Activated CD8-positive, alpha-beta T cell treated with anti-CD3 and anti-CD28 coated beads for 36 hours (primary cell): Measurements from ENCODE around the gene L3MBTL4. TPM values are rescaled to one million over a fixed set of nuclear protein-coding genes. Genes with fewer than 3 reads are reported as not detected.

Source experiments
- ATAC-seq: fragments of 200-7000 bp; cut with Tn5 transposase; one replicate; pipeline ENCODE4 v1.10.0; 2021; ENCODE audit warnings: mild to moderate bottlenecking, moderate library complexity
- CTCF ChIA-PET: fragments of 350-600 bp; sonication (Branson Sonifier 250); formaldehyde crosslinking; loops from one replicate; lab custom pipeline; 2021; ENCODE audit warnings: antibody characterized with exemption; lab: Charles Lee
- POLR2A ChIA-PET: fragments of 350-600 bp; sonication (Branson Sonifier 250); formaldehyde crosslinking; loops from one replicate; lab custom pipeline; 2021; ENCODE audit warnings: antibody characterized with exemption; lab: Charles Lee
- DNase-seq: peaks from one replicate; pipeline ENCODE4 v3.0.0-alpha.2; 2020
- H3K27ac Mint-ChIP-seq: one replicate; pipeline ENCODE4 v1.8.0; 2021; ENCODE audit warnings: mild to moderate bottlenecking, mixed read lengths
- H3K27me3 Mint-ChIP-seq: one replicate; pipeline ENCODE4 v1.8.0; 2021; ENCODE audit warnings: mixed read lengths
- H3K36me3 Mint-ChIP-seq: one replicate; pipeline ENCODE4 v1.8.0; 2021; ENCODE audit warnings: low read depth, mixed read lengths
- H3K4me1 Mint-ChIP-seq: one replicate; pipeline ENCODE4 v1.8.0; 2021; ENCODE audit warnings: low read depth, mixed read lengths
- H3K4me3 Mint-ChIP-seq: one replicate; pipeline ENCODE4 v1.8.0; 2021; ENCODE audit warnings: mild to moderate bottlenecking, moderate library complexity, mixed read lengths
- H3K9me3 Mint-ChIP-seq: one replicate; pipeline ENCODE4 v1.8.0; 2021; ENCODE audit warnings: mixed read lengths
- intact Hi-C: fragments of 100-400 bp; cut with micrococcal nuclease; formaldehyde crosslinking; loops from one replicate; pipeline ENCODE4 v1.10.0; 2022
- total RNA-seq, 2 experiments: library from RNA; stranded (reverse); gene quantifications; one replicate each; pipeline ENCODE4 v1.2.3, GENCODE V29; 2021
- TF ChIP-seq, protein P1 (sequence below): fragments of 200-600 bp; IDR thresholded peaks from one replicate; pipeline ENCODE4 v1.8.0; 2022; ENCODE audit warnings: antibody characterized with exemption, mild to moderate bottlenecking

L3MBTL4 gene
- total RNA-seq, 2 experiments from 2014 or later, result not detected

- intact Hi-C loops, result no loop called here
- H3K27ac Mint-ChIP-seq, result no peak overlapping the region
- no peaks in the 10 kb centered on the region for H3K36me3 Mint-ChIP-seq
- ATAC-seq, result no peak
- ChIA-PET CTCF (interaction anchor here (1.2 to 1.3 kb wide), 2 partner anchors 10 to 12 kb away, joined by 3 to 5 read pairs; no protein-coding TSS in a partner anchor), POLR2A (no interaction called here)
- no peak overlapping the region for H3K4me3 Mint-ChIP-seq
- no peaks in the 10 kb centered on the region for H3K27me3 Mint-ChIP-seq
- H3K9me3 Mint-ChIP-seq, result no peaks in the 10 kb centered on the region
- TF ChIP-seq, protein P1, sequence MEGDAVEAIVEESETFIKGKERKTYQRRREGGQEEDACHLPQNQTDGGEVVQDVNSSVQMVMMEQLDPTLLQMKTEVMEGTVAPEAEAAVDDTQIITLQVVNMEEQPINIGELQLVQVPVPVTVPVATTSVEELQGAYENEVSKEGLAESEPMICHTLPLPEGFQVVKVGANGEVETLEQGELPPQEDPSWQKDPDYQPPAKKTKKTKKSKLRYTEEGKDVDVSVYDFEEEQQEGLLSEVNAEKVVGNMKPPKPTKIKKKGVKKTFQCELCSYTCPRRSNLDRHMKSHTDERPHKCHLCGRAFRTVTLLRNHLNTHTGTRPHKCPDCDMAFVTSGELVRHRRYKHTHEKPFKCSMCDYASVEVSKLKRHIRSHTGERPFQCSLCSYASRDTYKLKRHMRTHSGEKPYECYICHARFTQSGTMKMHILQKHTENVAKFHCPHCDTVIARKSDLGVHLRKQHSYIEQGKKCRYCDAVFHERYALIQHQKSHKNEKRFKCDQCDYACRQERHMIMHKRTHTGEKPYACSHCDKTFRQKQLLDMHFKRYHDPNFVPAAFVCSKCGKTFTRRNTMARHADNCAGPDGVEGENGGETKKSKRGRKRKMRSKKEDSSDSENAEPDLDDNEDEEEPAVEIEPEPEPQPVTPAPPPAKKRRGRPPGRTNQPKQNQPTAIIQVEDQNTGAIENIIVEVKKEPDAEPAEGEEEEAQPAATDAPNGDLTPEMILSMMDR, result no peak
- no peak for DNase-seq
- no peaks in the 10 kb centered on the region for H3K4me1 Mint-ChIP-seq
Observed at GRCh38 chr18:6207116-6207515, 207.6 kb downstream of the L3MBTL4 start.

DNA sequence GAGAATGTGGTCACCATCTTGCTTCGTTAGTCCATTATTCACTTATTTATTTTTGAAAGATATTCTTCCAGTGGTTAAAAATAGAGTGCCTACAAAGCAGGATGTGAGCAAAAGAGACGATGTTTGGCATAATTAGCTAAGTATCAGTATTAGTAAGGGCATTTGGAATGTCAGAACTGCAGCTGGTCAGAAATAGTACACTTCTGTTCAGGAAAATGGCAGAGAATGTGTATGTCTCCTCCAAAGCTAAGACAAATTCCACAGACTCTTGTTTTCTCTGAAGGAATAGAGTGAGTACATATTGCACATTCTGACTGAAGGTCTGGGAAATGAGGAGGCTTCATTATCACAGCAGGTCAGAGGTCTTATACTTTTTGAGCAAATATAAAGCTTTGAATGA is 209.0 kb downstream of the L3MBTL4 start:
- H3K4me1 Mint-ChIP-seq, result no peaks in the 10 kb centered on the region
- no peaks in the 10 kb centered on the region for H3K27me3 Mint-ChIP-seq
- H3K36me3 Mint-ChIP-seq, result no peaks in the 10 kb centered on the region
- ATAC-seq (no peak), DNase-seq (no peak)
- intact Hi-C loops, result no loop called here
- no peaks in the 10 kb centered on the region for H3K9me3 Mint-ChIP-seq
- ChIA-PET CTCF (no interaction called here), POLR2A (no interaction called here)
- no peak overlapping the region for H3K27ac Mint-ChIP-seq
- TF ChIP-seq, protein P1, result no peak
- no peak overlapping the region for H3K4me3 Mint-ChIP-seq

- no peak for DNase-seq
- Mint-ChIP-seq H3K4me3 (no peak overlapping the region), H3K27ac (no peak overlapping the region), H3K9me3 (no peaks in the 10 kb centered on the region), H3K4me1 (no peaks in the 10 kb centered on the region), H3K36me3 (no peaks in the 10 kb centered on the region), H3K27me3 (no peaks in the 10 kb centered on the region)
- no peak for ATAC-seq
- CTCF ChIA-PET, result no interaction called here
- TF ChIP-seq, protein P1, result no peak
- intact Hi-C loops, result no loop called here
- POLR2A ChIA-PET, result interaction anchor here (0.6 kb wide), 1 partner anchor 23 kb away, joined by 3 read pairs; no protein-coding TSS in a partner anchor
Observed at GRCh38 chr18:6204476-6204875, 210.2 kb downstream of the L3MBTL4 start.

DNA sequence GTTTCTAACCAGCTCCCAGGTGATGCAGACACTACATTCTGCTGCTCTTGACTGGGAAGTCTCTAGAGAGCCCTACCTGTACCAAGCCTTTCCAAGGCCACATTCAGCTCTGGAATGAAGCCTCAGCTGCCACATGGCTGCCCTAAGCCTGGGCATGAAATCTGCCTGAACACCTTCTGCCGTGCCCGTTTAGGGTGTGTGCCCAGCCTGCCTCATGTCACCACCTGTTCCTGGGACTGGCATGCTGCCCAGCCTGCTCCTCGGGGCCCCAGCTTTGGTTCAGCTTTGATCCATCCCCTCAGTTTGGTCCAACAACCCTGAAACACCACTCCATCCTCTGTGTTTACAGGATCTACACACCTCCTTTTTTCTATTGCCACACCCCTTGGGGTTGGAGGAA is 210.9 kb downstream of the L3MBTL4 start:
- Mint-ChIP-seq H3K27me3 (no peaks in the 10 kb centered on the region), H3K27ac (no peak overlapping the region), H3K9me3 (no peaks in the 10 kb centered on the region), H3K4me3 (no peak overlapping the region), H3K4me1 (no peaks in the 10 kb centered on the region), H3K36me3 (no peaks in the 10 kb centered on the region)
- POLR2A ChIA-PET, result no interaction called here
- intact Hi-C loops, result no loop called here
- DNase-seq (no peak), ATAC-seq (no peak)
- TF ChIP-seq, protein P1, result no peak
- CTCF ChIA-PET, result no interaction called here

- H3K9me3 Mint-ChIP-seq, result no peaks in the 10 kb centered on the region
- H3K27me3 Mint-ChIP-seq, result no peaks in the 10 kb centered on the region
- CTCF ChIA-PET, result no interaction called here
- H3K36me3 Mint-ChIP-seq, result no peaks in the 10 kb centered on the region
- H3K27ac Mint-ChIP-seq, result no peak overlapping the region
- intact Hi-C loops, result no loop called here
- ATAC-seq, result no peak
- TF ChIP-seq, protein P1, result no peak
- no peak overlapping the region for H3K4me3 Mint-ChIP-seq
- no peaks in the 10 kb centered on the region for H3K4me1 Mint-ChIP-seq
- POLR2A ChIA-PET, result no interaction called here
- DNase-seq, result no peak
Observed at GRCh38 chr18:6202861-6203260, 211.8 kb downstream of the L3MBTL4 start.
